CD14-positive monocyte (primary cell): Measurements from ENCODE around the gene TBCA. TPM values are rescaled to one million over a fixed set of nuclear protein-coding genes. Genes with fewer than 3 reads are reported as not detected.

ENCODE experiments used
- DNase-seq, 3 donors: peaks; one replicate each; pipeline ENCODE4 v3.0.0-alpha.2; 2011 to 2022
- H2AFZ ChIP-seq: 2 replicates; pipeline ENCODE4 v1.6.0; 2012; ENCODE audit warnings: mild to moderate bottlenecking, low read depth, low read length, inconsistent platforms; ENCODE audit not compliant: insufficient read depth, poor library complexity, severe bottlenecking
- H3K27ac ChIP-seq, 2 donors: 1 replicate in 1 of 2; 2 replicates in 1 of 2; pipeline ENCODE4 v1.5.1; 2012 to 2013; ENCODE audit warnings: low read length in 2 of 2, control low read depth in 1 of 2, inconsistent platforms in 1 of 2, low read depth in 1 of 2, mild to moderate bottlenecking in 1 of 2
- H3K27me3 ChIP-seq, 2 donors: one replicate each; pipeline versions ENCODE4 v1.6.0 to v1.6.1; 2011 to 2013; ENCODE audit warnings: low read length in 2 of 2; ENCODE audit not compliant: control insufficient read depth in 2 of 2, insufficient read depth in 2 of 2
- H3K36me3 ChIP-seq, 2 donors: replicated peaks in 1 of 2; 1 replicate in 1 of 2; 2 replicates in 1 of 2; pipeline versions ENCODE4 v1.5.1 to v1.6.1; 2012 to 2013; ENCODE audit warnings: low read length in 2 of 2, control low read depth in 1 of 2, inconsistent platforms in 1 of 2, mild to moderate bottlenecking in 1 of 2; ENCODE audit not compliant: insufficient read depth in 2 of 2, control insufficient read depth in 1 of 2
- H3K4me1 ChIP-seq, 2 donors: 1 replicate in 1 of 2; 2 replicates in 1 of 2; pipeline versions ENCODE4 v1.5.1 to v1.6.1; 2012 to 2013; ENCODE audit warnings: low read length in 2 of 2, control low read depth in 1 of 2, inconsistent platforms in 1 of 2, mild to moderate bottlenecking in 1 of 2, moderate library complexity in 1 of 2; ENCODE audit not compliant: insufficient read depth in 2 of 2, control insufficient read depth in 1 of 2
- H3K4me2 ChIP-seq: replicated peaks from 2 replicates; pipeline ENCODE3; 2012; ENCODE audit warnings: low read length, moderate library complexity, mild to moderate bottlenecking; ENCODE audit not compliant: poor library complexity, severe bottlenecking; ENCODE audit errors: extremely low read depth
- H3K4me3 ChIP-seq, 3 experiments: fragments of 200-600 bp in 1 of 3; sonication (generic) in 1 of 3; replicated peaks in 1 of 3; 1 replicate in 2 of 3; 2 replicates in 1 of 3; pipeline ENCODE4 v1.5.1; 2011 to 2013; ENCODE audit warnings: low read length in 3 of 3, mild to moderate bottlenecking in 3 of 3, control low read depth in 2 of 3, low read depth in 2 of 3, inconsistent platforms in 1 of 3, moderate library complexity in 1 of 3
- H3K79me2 ChIP-seq: 2 replicates; pipeline ENCODE4 v1.6.0; 2012; ENCODE audit warnings: mild to moderate bottlenecking, control low read depth, inconsistent platforms, low read length, moderate library complexity; ENCODE audit not compliant: insufficient read depth
- H3K9ac ChIP-seq: 2 replicates; pipeline ENCODE4 v1.6.0; 2017; ENCODE audit warnings: low read length, mild to moderate bottlenecking; ENCODE audit not compliant: insufficient read depth, poor library complexity, severe bottlenecking
- H3K9me3 ChIP-seq, 2 donors: replicated peaks in 1 of 2; 1 replicate in 1 of 2; 2 replicates in 1 of 2; pipeline versions ENCODE4 v1.5.1 to v1.6.1; 2012 to 2013; ENCODE audit warnings: low read length in 2 of 2, control low read depth in 1 of 2; ENCODE audit not compliant: control insufficient read depth in 1 of 2, insufficient read depth in 1 of 2
- H4K20me1 ChIP-seq: 2 replicates; pipeline ENCODE4 v1.6.0; 2012; ENCODE audit warnings: mild to moderate bottlenecking, low read length, control low read depth, moderate library complexity; ENCODE audit not compliant: insufficient read depth
- H3K27ac Mint-ChIP-seq, 7 donors: one replicate each; pipeline ENCODE4 v1.8.0; 2020; ENCODE audit warnings: mild to moderate bottlenecking in 7 of 7, mixed read lengths in 7 of 7, moderate library complexity in 6 of 7, inconsistent platforms in 2 of 7
- H3K27me3 Mint-ChIP-seq, 3 donors: one replicate each; pipeline ENCODE4 v1.8.0; 2021 to 2022; ENCODE audit warnings: low read depth in 3 of 3, mild to moderate bottlenecking in 3 of 3, mixed read lengths in 3 of 3, moderate library complexity in 3 of 3, inconsistent platforms in 1 of 3
- H3K36me3 Mint-ChIP-seq, 2 donors: one replicate each; pipeline ENCODE4 v1.8.0; 2020; ENCODE audit warnings: mixed read lengths in 2 of 2, inconsistent platforms in 1 of 2, mild to moderate bottlenecking in 1 of 2
- H3K4me1 Mint-ChIP-seq: one replicate; pipeline ENCODE4 v1.8.0; 2020; ENCODE audit warnings: mild to moderate bottlenecking, mixed read lengths
- H3K4me3 Mint-ChIP-seq, 2 donors: one replicate each; pipeline ENCODE4 v1.8.0; 2020; ENCODE audit warnings: mild to moderate bottlenecking in 2 of 2, mixed read lengths in 2 of 2, moderate library complexity in 1 of 2
- H3K9me3 Mint-ChIP-seq, 7 donors: one replicate each; pipeline ENCODE4 v1.8.0; 2020 to 2022; ENCODE audit warnings: mixed read lengths in 7 of 7, mild to moderate bottlenecking in 6 of 7, moderate library complexity in 6 of 7, inconsistent platforms in 2 of 7
- CTCF ChIP-seq: fragments of 200-600 bp; IDR thresholded peaks from one replicate; pipeline ENCODE4 v1.8.0; 2022; ENCODE audit warnings: antibody characterized with exemption, mild to moderate bottlenecking
- WGBS: methylation state at CpG from one replicate; pipeline ENCODE4 v1.1.5; 2013; ENCODE audit warnings: missing lambda C conversion rate; ENCODE audit not compliant: insufficient coverage; 5-methylcytosine and 5-hydroxymethylcytosine counted together
- intact Hi-C, 2 donors: fragments of 100-400 bp; cut with micrococcal nuclease; formaldehyde crosslinking; loops; one replicate each; pipeline versions ENCODE4 v1.15.0 to v1.15.1; 2023
- polyA plus RNA-seq, 3 donors: library from polyadenylated mRNA; depleted of rRNA in 1 of 3; unstranded in 2 of 3; stranded (reverse) in 1 of 3; fragments of 300-500 nt in 2 of 3; fragments of >200 nt in 1 of 3; fragmentation: Illumina TruSeq in 2 of 3; gene quantifications; 1 replicate in 2 of 3; 2 replicates in 1 of 3; pipeline ENCODE4 v1.2.3, GENCODE V29; 2012 to 2021

The TBCA gene
- polyA plus RNA-seq, 3 donors: 56.0 to 150 (median 141) TPM

DNA sequence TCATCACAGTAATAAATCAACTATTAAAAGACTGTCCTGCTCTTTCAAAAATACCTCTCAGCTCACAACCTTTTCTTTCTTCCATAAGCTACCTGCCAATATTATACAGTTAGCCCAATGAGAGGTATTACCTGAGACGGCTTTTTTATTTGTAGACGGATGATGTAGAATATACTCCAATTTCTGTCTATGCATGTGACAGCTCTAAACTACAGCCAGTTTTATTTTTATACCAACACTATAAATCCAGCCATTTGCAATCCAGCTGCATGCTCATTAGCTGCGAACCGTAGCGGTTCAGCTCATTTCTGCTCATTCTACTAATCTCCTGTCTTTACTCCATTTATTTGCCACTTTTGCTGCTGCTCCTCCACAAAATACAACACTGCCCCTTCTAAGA, 51.2 kb downstream of the TBCA start:
- no peak overlapping the region for H2AFZ ChIP-seq
- H3K27me3 ChIP-seq: no peaks in the 10 kb centered on the region
- H4K20me1 ChIP-seq: peaks cover 71% of the 10 kb centered on the region
- H3K4me1 ChIP-seq: no peaks in the 10 kb centered on the region
- H3K27me3 Mint-ChIP-seq: no peaks in the 10 kb centered on the region
- no peak for TF ChIP-seq CTCF
- no peaks in the 10 kb centered on the region for H3K9me3 ChIP-seq
- no peak overlapping the region for H3K4me3 ChIP-seq
- H3K4me1 Mint-ChIP-seq: peaks cover 3% of the 10 kb centered on the region
- no peak overlapping the region for H3K4me2 ChIP-seq
- no peak overlapping the region for H3K4me3 Mint-ChIP-seq
- no peak overlapping the region for H3K9ac ChIP-seq
- no peaks in the 10 kb centered on the region for H3K36me3 ChIP-seq
- intact Hi-C loops: no loop called here
- peaks cover 46% of the 10 kb centered on the region for H3K79me2 ChIP-seq
- H3K9me3 Mint-ChIP-seq: no peaks in the 10 kb centered on the region
- 100% methylated on average over 3 of the region's 5 CpGs for WGBS
- H3K36me3 Mint-ChIP-seq: peaks cover 4 to 10% of the 10 kb centered on the region in 2 donors
- no peak overlapping the region for H3K27ac Mint-ChIP-seq
- DNase-seq: no peak
- H3K27ac ChIP-seq: no peak overlapping the region

DNA sequence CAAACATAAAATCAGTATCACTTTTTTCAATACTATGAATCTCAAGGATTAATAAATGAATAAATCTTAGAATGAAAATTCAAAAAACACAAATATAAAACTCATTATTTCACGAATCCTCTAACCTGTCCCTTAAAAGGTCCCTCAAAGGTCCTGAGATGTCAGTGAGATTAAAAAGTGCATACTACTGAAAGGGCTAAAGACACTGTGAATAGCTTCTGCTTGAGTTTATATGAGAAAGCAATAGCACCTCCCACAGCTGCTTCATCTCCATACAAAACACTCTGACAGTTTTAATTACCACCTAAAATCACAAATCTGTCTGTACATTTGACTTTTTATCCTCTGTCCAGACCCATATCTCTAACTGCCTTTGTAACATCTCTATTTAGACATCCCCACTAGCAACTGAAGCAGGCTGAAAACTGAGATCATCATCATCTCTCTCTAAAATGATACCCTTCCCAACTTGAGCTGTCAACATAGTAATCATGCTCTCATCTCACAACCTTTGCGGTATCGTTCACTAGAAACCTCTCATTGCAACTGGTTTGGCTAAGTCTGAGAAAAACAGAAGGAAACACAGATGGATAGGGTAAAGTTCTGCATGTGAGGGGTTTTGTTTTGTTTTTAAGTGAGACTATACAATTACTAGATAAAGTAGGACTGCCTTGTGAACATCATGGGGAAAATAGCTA, 56.3 kb downstream of the TBCA start:
- Histone ChIP-seq H3K4me1 (no peaks in the 10 kb centered on the region), H3K4me2 (no peak overlapping the region), H4K20me1 (peaks cover 76% of the 10 kb centered on the region), H3K79me2 (peaks cover 50% of the 10 kb centered on the region), H3K4me3 (no peak overlapping the region), H3K27ac (no peak overlapping the region), H3K9me3 (no peaks in the 10 kb centered on the region), H3K9ac (no peak overlapping the region), H3K27me3 (no peaks in the 10 kb centered on the region), H3K36me3 (no peaks in the 10 kb centered on the region), H2AFZ (no peak overlapping the region)
- H3K4me3 Mint-ChIP-seq: no peak overlapping the region
- TF ChIP-seq CTCF: no peak
- H3K27ac Mint-ChIP-seq: peak overlapping the region in 1 of 7 donors; percentile 37
- peaks cover 15% of the 10 kb centered on the region for H3K4me1 Mint-ChIP-seq
- intact Hi-C loops: no loop called here
- no peaks in the 10 kb centered on the region for H3K27me3 Mint-ChIP-seq
- no peaks in the 10 kb centered on the region for H3K9me3 Mint-ChIP-seq
- no CpG with 5 or more reads among the region's 3 CpGs for WGBS
- DNase-seq: no peak
- H3K36me3 Mint-ChIP-seq: peaks cover 0 to 5% of the 10 kb centered on the region in 2 donors
